ENCODE measurements around the gene CSTA.
"Not testable (repeated sequence)": the region's sequence is repeated elsewhere in the genome, so short reads cannot be mapped to it uniquely, and the experiment has no call there.

Gene CSTA

GRCh38 chr3:122322095-122323075 is 2.7 kb upstream of the CSTA start:
- no peak for DNase-seq

GRCh38 chr3:122325769-122326168 is 721 bp downstream of the CSTA start:
- DNase-seq: no peak

- no peak for DNase-seq
Observed at GRCh38 chr3:122331886-122332285, 6.8 kb downstream of the CSTA start.

GRCh38 chr3:122332551-122332950 is 7.5 kb downstream of the CSTA start:
- no peak for DNase-seq

GRCh38 chr3:122342803-122343202 is 17.8 kb downstream of the CSTA start:
- no peak for DNase-seq

GRCh38 chr3:122343654-122344053 is 18.6 kb downstream of the CSTA start:
- no peak for DNase-seq

- no peak for DNase-seq
Observed at GRCh38 chr3:122349171-122349570, 24.1 kb downstream of the CSTA start.

- DNase-seq: no peak
Observed at GRCh38 chr3:122350814-122351418, 25.9 kb downstream of the CSTA start.

- no peak for DNase-seq
Observed at GRCh38 chr3:122351612-122352011, 26.6 kb downstream of the CSTA start.

GRCh38 chr3:122353215-122353614 is 28.2 kb downstream of the CSTA start:
- DNase-seq: no peak

- no peak for DNase-seq
Observed at GRCh38 chr3:122353893-122354401, 28.9 kb downstream of the CSTA start.

- no peak for DNase-seq
Observed at GRCh38 chr3:122355612-122356011, 30.6 kb downstream of the CSTA start.

- no peak for DNase-seq
Observed at GRCh38 chr3:122356402-122356801, 31.4 kb downstream of the CSTA start.

- no peak for DNase-seq
Observed at GRCh38 chr3:122357828-122358702, 33.0 kb downstream of the CSTA start.

GRCh38 chr3:122358703-122359032 is 33.6 kb downstream of the CSTA start:
- no peak for DNase-seq

- no peak for DNase-seq
Observed at GRCh38 chr3:122362026-122362425, 37.0 kb downstream of the CSTA start.

GRCh38 chr3:122364490-122364889 is 39.4 kb downstream of the CSTA start:
- DNase-seq: no peak

GRCh38 chr3:122365073-122365472 is 40.0 kb downstream of the CSTA start:
- DNase-seq: no peak

- DNase-seq: not testable (repeated sequence)
Observed at GRCh38 chr3:122365582-122366378, 40.7 kb downstream of the CSTA start.

- no peak for DNase-seq
Observed at GRCh38 chr3:122366379-122366749, 41.3 kb downstream of the CSTA start.

GRCh38 chr3:122374034-122374433 is 49.0 kb downstream of the CSTA start:
- DNase-seq: no peak

- no peak for DNase-seq
Observed at GRCh38 chr3:122377975-122378374, 52.9 kb downstream of the CSTA start.
